Muscle layer of colon (tissue), 2 donors: ENCODE results near the gene GNAI2.

Experiments used
- H3K27ac ChIP-seq: one replicate; pipeline ENCODE4 v1.7.0; 2013; ENCODE audit warnings: low read depth, mild to moderate bottlenecking, low read length, moderate library complexity
- H3K27me3 ChIP-seq, 2 donors: one replicate each; pipeline ENCODE4 v1.7.0; 2013; ENCODE audit warnings: low read length in 2 of 2, mild to moderate bottlenecking in 2 of 2; ENCODE audit not compliant: insufficient read depth in 2 of 2, control insufficient read depth in 1 of 2
- H3K36me3 ChIP-seq: one replicate; pipeline ENCODE4 v1.7.0; 2013; ENCODE audit warnings: mild to moderate bottlenecking, low read length; ENCODE audit not compliant: insufficient read depth
- H3K4me1 ChIP-seq: one replicate; pipeline ENCODE4 v1.7.0; 2013; ENCODE audit warnings: mild to moderate bottlenecking, low read length; ENCODE audit not compliant: insufficient read depth
- H3K4me3 ChIP-seq, 2 donors: one replicate each; pipeline ENCODE4 v1.7.0; 2013; ENCODE audit warnings: low read length in 2 of 2, low read depth in 1 of 2, mild to moderate bottlenecking in 1 of 2, moderate library complexity in 1 of 2
- H3K9ac ChIP-seq: one replicate; pipeline ENCODE4 v1.7.0; 2013; ENCODE audit warnings: low read length
- H3K9me3 ChIP-seq: one replicate; pipeline ENCODE4 v1.7.0; 2013; ENCODE audit warnings: mild to moderate bottlenecking, low read length
- donor health status: abdominal sarcoma.
- donor health status: Adenocarcinoma of cecum.

GNAI2 gene

GRCh38 chr3:50250514-50250913 is 14.5 kb downstream of the GNAI2 start:
- Histone ChIP-seq H3K27me3 (no peaks in the 10 kb centered on the region), H3K9me3 (no peaks in the 10 kb centered on the region), H3K4me1 (peaks cover 66% of the 10 kb centered on the region), H3K9ac (no peak overlapping the region), H3K4me3 (no peak overlapping the region), H3K36me3 (peaks cover 43% of the 10 kb centered on the region), H3K27ac (no peak overlapping the region)

- peaks cover 61% of the 10 kb centered on the region for H3K4me1 ChIP-seq
- H3K9ac ChIP-seq = no peak overlapping the region
- no peak overlapping the region for H3K27ac ChIP-seq
Observed at GRCh38 chr3:50251220-50251619, 15.2 kb downstream of the GNAI2 start.

GRCh38 chr3:50254577-50255250 is 18.7 kb downstream of the GNAI2 start:
- H3K9ac ChIP-seq = no peak overlapping the region
- peak overlapping the region; percentile 54 for H3K27ac ChIP-seq
- H3K36me3 ChIP-seq = peaks cover 62% of the 10 kb centered on the region
- H3K4me3 ChIP-seq = no peak overlapping the region
- no peaks in the 10 kb centered on the region for H3K9me3 ChIP-seq
- no peaks in the 10 kb centered on the region for H3K27me3 ChIP-seq
- H3K4me1 ChIP-seq = peaks cover 34% of the 10 kb centered on the region

More at GRCh38 chr3:50251220-50251619, 15.2 kb downstream of the GNAI2 start:
- H3K27me3 ChIP-seq = no peaks in the 10 kb centered on the region
- H3K4me3 ChIP-seq = no peak overlapping the region
- H3K9me3 ChIP-seq = no peaks in the 10 kb centered on the region
- peaks cover 47% of the 10 kb centered on the region for H3K36me3 ChIP-seq

- H3K27me3 ChIP-seq = no peaks in the 10 kb centered on the region
- H3K27ac ChIP-seq = no peak overlapping the region
- no peak overlapping the region for H3K9ac ChIP-seq
- H3K9me3 ChIP-seq = no peaks in the 10 kb centered on the region
- H3K4me1 ChIP-seq = peaks cover 29% of the 10 kb centered on the region
- H3K4me3 ChIP-seq = no peak overlapping the region
- H3K36me3 ChIP-seq = peaks cover 62% of the 10 kb centered on the region
Observed at GRCh38 chr3:50255251-50255615, 19.2 kb downstream of the GNAI2 start.

GRCh38 chr3:50256978-50257890 is 21.2 kb downstream of the GNAI2 start:
- Histone ChIP-seq H3K4me3 (no peak overlapping the region), H3K9ac (no peak overlapping the region), H3K9me3 (no peaks in the 10 kb centered on the region), H3K27ac (no peak overlapping the region), H3K27me3 (no peaks in the 10 kb centered on the region), H3K36me3 (peaks cover 55% of the 10 kb centered on the region), H3K4me1 (peaks cover 30% of the 10 kb centered on the region)

GRCh38 chr3:50258029-50258680 is 22.2 kb downstream of the GNAI2 start:
- H3K9me3 ChIP-seq = no peaks in the 10 kb centered on the region
- no peaks in the 10 kb centered on the region for H3K27me3 ChIP-seq
- no peak overlapping the region for H3K4me3 ChIP-seq
- no peak overlapping the region for H3K9ac ChIP-seq
- no peak overlapping the region for H3K27ac ChIP-seq
- peaks cover 30% of the 10 kb centered on the region for H3K4me1 ChIP-seq
- H3K36me3 ChIP-seq = peaks cover 51% of the 10 kb centered on the region

- no peak overlapping the region for H3K27ac ChIP-seq
- no peaks in the 10 kb centered on the region for H3K9me3 ChIP-seq
- H3K9ac ChIP-seq = no peak overlapping the region
- H3K4me3 ChIP-seq = no peak overlapping the region
- H3K27me3 ChIP-seq = no peaks in the 10 kb centered on the region
- peaks cover 43% of the 10 kb centered on the region for H3K36me3 ChIP-seq
- H3K4me1 ChIP-seq = peaks cover 31% of the 10 kb centered on the region
Observed at GRCh38 chr3:50258979-50259378, 23.0 kb downstream of the GNAI2 start.

GRCh38 chr3:50259432-50260026 is 23.5 kb downstream of the GNAI2 start:
- H3K27me3 ChIP-seq = no peaks in the 10 kb centered on the region
- no peaks in the 10 kb centered on the region for H3K9me3 ChIP-seq
- H3K36me3 ChIP-seq = peaks cover 37% of the 10 kb centered on the region
- H3K9ac ChIP-seq = peak overlapping the region; percentile 39
- peak overlapping the region; percentile 40 for H3K27ac ChIP-seq
- H3K4me1 ChIP-seq = peaks cover 32% of the 10 kb centered on the region
- peak overlapping the region in 1 of 2 donors; percentile 27 for H3K4me3 ChIP-seq

- no peaks in the 10 kb centered on the region for H3K9me3 ChIP-seq
- H3K36me3 ChIP-seq = peaks cover 30% of the 10 kb centered on the region
- H3K9ac ChIP-seq = peak overlapping the region; percentile 54
- no peaks in the 10 kb centered on the region for H3K27me3 ChIP-seq
- peak overlapping the region; percentile 44 to 61 for H3K4me3 ChIP-seq
- peaks cover 33% of the 10 kb centered on the region for H3K4me1 ChIP-seq
- H3K27ac ChIP-seq = peak overlapping the region; percentile 77
Observed at GRCh38 chr3:50260027-50260941, 24.3 kb downstream of the GNAI2 start.

GRCh38 chr3:50260942-50261441 is 25.0 kb downstream of the GNAI2 start:
- H3K4me1 ChIP-seq = peaks cover 38% of the 10 kb centered on the region
- H3K4me3 ChIP-seq = peak overlapping the region; percentile 44 to 61
- H3K27me3 ChIP-seq = no peaks in the 10 kb centered on the region
- peaks cover 25% of the 10 kb centered on the region for H3K36me3 ChIP-seq
- no peaks in the 10 kb centered on the region for H3K9me3 ChIP-seq
- peak overlapping the region; percentile 54 for H3K9ac ChIP-seq
- peak overlapping the region; percentile 77 for H3K27ac ChIP-seq
